BLaER1 treated with 17β-estradiol and CSF1 and Interleukin-3, amounts not matched to agents 10 nM and 100 nM (cell line): Measurements from ENCODE around the gene E2F3.
A peak's percentile ranks its signal among the peaks of the same experiment; 100 is the strongest.

Source experiments
- H3K27ac ChIP-seq, 11 experiments: shearing (Covaris generic); formaldehyde crosslinking; 2 replicates each; pipeline ENCODE4 v1.8.1; 2022
- H3K27me3 ChIP-seq, 11 experiments: shearing (Covaris generic); formaldehyde crosslinking; 2 replicates each; pipeline ENCODE4 v1.8.1; 2022
- H3K36me3 ChIP-seq, 11 experiments: shearing (Covaris generic); formaldehyde crosslinking; 2 replicates each; pipeline ENCODE4 v1.8.1; 2022
- H3K4me1 ChIP-seq, 10 experiments: shearing (Covaris generic); formaldehyde crosslinking; 2 replicates each; pipeline ENCODE4 v1.8.1; 2022
- H3K4me2 ChIP-seq, 11 experiments: shearing (Covaris generic); formaldehyde crosslinking; 2 replicates each; pipeline ENCODE4 v1.8.1; 2022
- H3K4me3 ChIP-seq, 10 experiments: shearing (Covaris generic); formaldehyde crosslinking; 2 replicates each; pipeline ENCODE4 v1.8.1; 2022
- H3K9ac ChIP-seq, 11 experiments: shearing (Covaris generic); formaldehyde crosslinking; 2 replicates each; pipeline ENCODE4 v1.8.1; 2022
- H3K9me3 ChIP-seq, 11 experiments: shearing (Covaris generic); formaldehyde crosslinking; replicated peaks in 1 of 11; 2 replicates each; pipeline ENCODE4 v1.8.1; 2022
- H4K20me1 ChIP-seq, 11 experiments: shearing (Covaris generic); formaldehyde crosslinking; 2 replicates each; pipeline ENCODE4 v1.8.1; 2022
- Cebpa-rat ChIP-seq, 11 experiments: shearing (Covaris generic); IDR thresholded peaks; 2 replicates each; pipeline ENCODE4 v1.8.1; 2022

The E2F3 gene

DNA sequence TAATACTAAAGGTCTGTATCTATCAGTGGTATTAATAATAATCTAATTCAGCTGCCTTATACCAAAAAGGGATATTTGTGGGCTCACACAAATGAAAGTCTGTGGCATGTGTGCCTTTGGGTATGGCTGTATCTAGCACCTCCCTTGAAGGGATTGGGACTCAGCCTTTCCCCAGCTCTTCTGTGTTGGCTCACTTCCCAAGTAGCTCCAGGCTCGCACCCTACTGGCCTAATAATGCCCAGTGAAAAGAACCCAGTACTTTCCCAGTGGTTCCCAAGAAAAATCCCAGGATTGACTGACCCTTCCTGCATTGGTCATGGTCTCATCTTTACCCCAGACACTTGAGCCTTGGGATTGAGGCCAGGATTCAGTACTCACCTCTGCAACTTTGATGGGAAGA is 71.8 kb downstream of the E2F3 start:
- peaks cover 32 to 91% (median 79%) of the 10 kb centered on the region in 11 experiments for H3K36me3 ChIP-seq
- H3K9ac ChIP-seq, result no peak overlapping the region

DNA sequence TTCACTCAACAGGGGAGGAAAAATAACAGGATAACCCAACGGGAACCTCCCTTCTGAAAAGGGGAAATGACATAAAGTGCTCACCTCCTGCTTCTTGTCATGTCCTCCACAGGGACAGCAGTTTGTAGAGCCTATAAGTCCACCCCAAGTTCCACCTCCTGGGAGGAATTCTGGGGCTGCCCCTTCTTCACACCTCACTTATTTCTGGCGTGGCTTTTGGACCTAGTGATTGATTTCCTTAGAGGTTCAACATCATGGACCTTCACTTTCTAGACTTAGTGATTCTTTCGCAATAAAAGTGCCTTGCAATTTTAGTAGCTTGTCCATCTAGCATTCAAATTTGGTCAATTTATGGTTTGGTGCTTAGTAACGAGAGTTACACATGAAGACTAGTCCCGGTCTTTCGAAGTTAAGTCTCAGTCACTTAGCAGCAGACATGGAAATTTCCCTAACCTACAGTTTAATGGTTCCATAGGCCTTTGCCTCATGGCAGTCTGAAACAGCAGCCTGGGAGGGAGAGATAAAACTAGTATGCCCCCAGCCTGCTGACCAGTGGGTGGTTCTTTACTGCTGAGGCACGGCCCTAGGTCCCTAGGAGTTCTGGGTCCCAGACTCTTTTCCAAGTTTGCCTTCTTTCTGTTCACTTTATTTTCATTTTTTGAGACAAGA is 73.3 kb downstream of the E2F3 start:
- H3K4me3 ChIP-seq, result no peak overlapping the region
- H3K9ac ChIP-seq, result no peak overlapping the region
- no peaks in the 10 kb centered on the region for H3K9me3 ChIP-seq
- H3K4me1 ChIP-seq, result peaks cover 0 to 28% (median 6%) of the 10 kb centered on the region in 10 experiments; a peak in 9 of 20 replicates
- peak in 6 of 11 experiments; percentile 12 to 77 (median 26); a peak in 3 of 22 replicates for TF ChIP-seq Cebpa-rat (IDR thresholded peaks at IDR 0.05)
- H3K27me3 ChIP-seq, result no peaks in the 10 kb centered on the region
- no peak overlapping the region for H3K4me2 ChIP-seq
- peaks cover 30 to 91% (median 79%) of the 10 kb centered on the region in 11 experiments for H3K36me3 ChIP-seq
- H4K20me1 ChIP-seq, result peaks cover 76 to 100% (median 99%) of the 10 kb centered on the region in 11 experiments; a peak in 21 of 22 replicates
- no peak overlapping the region for H3K27ac ChIP-seq

More for the DNA sequence above, 71.8 kb downstream of the E2F3 start:
- Histone ChIP-seq H3K4me1 (peaks cover 0 to 24% (median 6%) of the 10 kb centered on the region in 10 experiments; a peak in 9 of 20 replicates), H3K4me2 (0 out of 22 replicates have a peak overlapping the region, but pooled peaks of 1 of the 11 experiments have one; percentile 19), H3K9me3 (no peaks in the 10 kb centered on the region), H3K27ac (no peak overlapping the region), H3K4me3 (no peak overlapping the region), H3K27me3 (no peaks in the 10 kb centered on the region), H4K20me1 (peaks cover 78 to 100% (median 99%) of the 10 kb centered on the region in 11 experiments; a peak in 21 of 22 replicates)
- TF ChIP-seq Cebpa-rat (IDR thresholded peaks at IDR 0.05), result no peak

DNA sequence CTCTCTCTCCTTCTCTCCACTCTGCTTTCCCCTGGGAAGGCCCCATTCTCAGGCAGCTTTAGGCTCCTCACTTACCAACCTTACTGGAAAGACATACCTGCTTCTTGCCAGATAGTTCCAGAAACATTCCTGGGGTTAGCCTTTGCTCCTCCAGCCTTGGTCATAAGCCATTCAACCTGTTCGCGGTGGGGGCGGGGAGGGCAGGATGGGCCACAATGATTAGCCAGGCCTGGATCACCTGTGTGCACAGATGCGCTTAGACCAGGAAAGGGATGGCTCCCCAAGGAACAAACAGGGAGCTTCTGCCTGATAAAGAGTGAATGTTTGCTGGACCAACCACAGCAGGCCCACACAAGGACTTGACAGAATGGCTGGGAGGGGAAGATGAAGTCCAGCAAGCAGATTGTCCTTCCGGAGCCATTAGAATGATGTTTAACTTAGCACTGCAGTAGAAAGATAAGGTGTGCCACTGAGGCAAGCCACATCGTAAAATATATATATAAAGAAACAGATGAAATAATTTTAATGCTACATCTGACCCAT is 74.9 kb downstream of the E2F3 start:
- Histone ChIP-seq H3K4me2 (no peak overlapping the region), H4K20me1 (peaks cover 73 to 100% (median 99%) of the 10 kb centered on the region in 11 experiments; a peak in 21 of 22 replicates), H3K9ac (no peak overlapping the region), H3K36me3 (peaks cover 43 to 91% (median 87%) of the 10 kb centered on the region in 11 experiments), H3K27ac (no peak overlapping the region), H3K9me3 (no peaks in the 10 kb centered on the region), H3K27me3 (no peaks in the 10 kb centered on the region), H3K4me3 (no peak overlapping the region), H3K4me1 (peaks cover 0 to 44% (median 8%) of the 10 kb centered on the region in 10 experiments; a peak in 10 of 20 replicates)
- TF ChIP-seq Cebpa-rat (IDR thresholded peaks at IDR 0.05), result no peak

DNA sequence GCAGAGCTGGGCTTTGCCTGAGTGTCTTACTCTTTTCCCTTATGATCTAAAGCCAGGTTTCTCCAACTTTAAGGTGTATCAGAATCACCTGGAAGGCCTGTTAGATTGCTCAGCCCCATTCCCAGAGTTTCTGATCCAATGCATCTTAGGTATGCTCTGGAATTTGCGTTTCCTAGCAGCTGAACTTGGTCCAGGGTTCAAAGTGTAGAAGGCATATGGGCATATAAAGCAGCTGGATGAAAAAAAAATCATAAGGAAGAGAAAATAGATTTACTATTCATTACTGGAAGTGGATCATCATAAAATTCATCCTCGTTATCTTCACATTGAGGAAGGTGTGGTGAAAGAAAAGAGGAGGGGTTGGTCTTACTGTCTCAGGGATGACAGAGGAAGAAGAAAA is 75.8 kb downstream of the E2F3 start:
- TF ChIP-seq Cebpa-rat (IDR thresholded peaks at IDR 0.05), result no peak
- Histone ChIP-seq H3K36me3 (peaks cover 52 to 96% (median 91%) of the 10 kb centered on the region in 11 experiments), H3K4me2 (no peak overlapping the region), H3K9ac (no peak overlapping the region), H3K27ac (no peak overlapping the region), H3K4me3 (no peak overlapping the region), H3K9me3 (no peaks in the 10 kb centered on the region), H4K20me1 (peaks cover 67 to 97% (median 90%) of the 10 kb centered on the region in 11 experiments; a peak in 21 of 22 replicates), H3K4me1 (peaks cover 0 to 53% (median 8%) of the 10 kb centered on the region in 10 experiments; a peak in 11 of 20 replicates), H3K27me3 (no peaks in the 10 kb centered on the region)

GRCh38 chr6:20479060-20479459 is 77.4 kb downstream of the E2F3 start:
- peaks cover 0 to 62% (median 16%) of the 10 kb centered on the region in 10 experiments; a peak in 15 of 20 replicates for H3K4me1 ChIP-seq
- H3K4me2 ChIP-seq, result no peak overlapping the region
- no peak overlapping the region for H3K4me3 ChIP-seq
- TF ChIP-seq Cebpa-rat (IDR thresholded peaks at IDR 0.05), result no peak
- H3K27ac ChIP-seq, result no peak overlapping the region
- H3K9ac ChIP-seq, result no peak overlapping the region
- no peaks in the 10 kb centered on the region for H3K27me3 ChIP-seq
- peaks cover 52 to 96% (median 79%) of the 10 kb centered on the region in 11 experiments; a peak in 21 of 22 replicates for H4K20me1 ChIP-seq
- no peaks in the 10 kb centered on the region for H3K9me3 ChIP-seq
- H3K36me3 ChIP-seq, result peaks cover 59 to 100% (median 98%) of the 10 kb centered on the region in 11 experiments

GRCh38 chr6:20479526-20479925 is 77.8 kb downstream of the E2F3 start:
- H3K9me3 ChIP-seq, result no peaks in the 10 kb centered on the region
- no peak overlapping the region for H3K27ac ChIP-seq
- no peak overlapping the region for H3K4me3 ChIP-seq
- H3K27me3 ChIP-seq, result no peaks in the 10 kb centered on the region
- peaks cover 59 to 100% (median 98%) of the 10 kb centered on the region in 11 experiments for H3K36me3 ChIP-seq
- peaks cover 0 to 62% (median 20%) of the 10 kb centered on the region in 10 experiments; a peak in 15 of 20 replicates for H3K4me1 ChIP-seq
- H3K9ac ChIP-seq, result no peak overlapping the region
- peaks cover 48 to 96% (median 78%) of the 10 kb centered on the region in 11 experiments; a peak in 21 of 22 replicates for H4K20me1 ChIP-seq
- no peak overlapping the region for H3K4me2 ChIP-seq
- TF ChIP-seq Cebpa-rat (IDR thresholded peaks at IDR 0.05), result no peak

GRCh38 chr6:20481281-20481680 is 79.6 kb downstream of the E2F3 start:
- no peak overlapping the region for H3K27ac ChIP-seq
- no peak for TF ChIP-seq Cebpa-rat (IDR thresholded peaks at IDR 0.05)
- peaks cover 67 to 100% (median 99%) of the 10 kb centered on the region in 11 experiments for H3K36me3 ChIP-seq

DNA sequence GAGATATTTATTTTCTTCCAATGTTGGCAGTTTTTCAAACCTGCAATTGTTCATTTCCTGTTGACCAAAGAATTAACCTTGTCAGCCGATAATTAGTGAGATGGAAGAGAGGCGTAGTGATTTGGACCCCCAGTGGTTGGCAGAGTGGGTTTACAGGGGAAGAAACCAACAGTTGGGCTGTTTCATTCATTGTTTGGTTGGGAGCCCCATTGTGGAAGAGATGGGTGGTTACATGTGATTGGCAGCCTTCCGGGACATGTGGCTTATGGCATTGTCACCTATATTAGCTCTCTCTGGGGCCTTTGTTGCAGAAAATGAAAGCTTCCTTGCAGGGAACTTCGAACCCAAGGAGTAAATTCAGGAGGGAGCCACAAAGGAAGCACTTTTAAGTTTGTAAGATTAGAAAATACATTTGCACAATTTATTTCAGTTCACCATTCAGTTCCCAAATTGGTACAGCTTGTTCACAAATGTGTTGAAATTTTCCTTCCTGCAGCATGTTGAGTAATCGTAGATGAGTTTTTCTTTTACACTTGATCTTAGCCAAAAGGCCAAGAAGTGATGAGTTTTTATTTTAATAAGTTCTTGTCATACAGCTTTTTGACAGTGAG is 82.3 kb downstream of the E2F3 start:
- no peaks in the 10 kb centered on the region for H3K9me3 ChIP-seq
- H3K27ac ChIP-seq, result peak overlapping the region in 8 of 11 experiments; percentile 7 to 60 (median 34); a peak in 12 of 22 replicates

More at GRCh38 chr6:20481281-20481680, 79.6 kb downstream of the E2F3 start:
- peaks cover 0 to 62% (median 22%) of the 10 kb centered on the region in 10 experiments; a peak in 15 of 20 replicates for H3K4me1 ChIP-seq
- H3K4me2 ChIP-seq, result peak overlapping the region in 3 of 11 experiments; percentile 16 to 40 (median 35); a peak in 5 of 22 replicates
- H4K20me1 ChIP-seq, result peaks cover 37 to 79% (median 63%) of the 10 kb centered on the region in 11 experiments; a peak in 21 of 22 replicates
- 0 out of 22 replicates have a peak overlapping the region, but pooled peaks of 1 of the 11 experiments have one; percentile 6 for H3K9ac ChIP-seq
- H3K9me3 ChIP-seq, result no peaks in the 10 kb centered on the region
- H3K4me3 ChIP-seq, result no peak overlapping the region
- no peaks in the 10 kb centered on the region for H3K27me3 ChIP-seq

More for the DNA sequence above, 82.3 kb downstream of the E2F3 start:
- H3K27me3 ChIP-seq, result no peaks in the 10 kb centered on the region
- peaks cover 82 to 100% (median 100%) of the 10 kb centered on the region in 11 experiments for H3K36me3 ChIP-seq
- H3K9ac ChIP-seq, result peak overlapping the region in 1 of 11 experiments; percentile 25; a peak in 1 of 22 replicates
- peak overlapping the region in 8 of 11 experiments; percentile 13 to 71 (median 56); a peak in 15 of 22 replicates for H3K4me2 ChIP-seq
- TF ChIP-seq Cebpa-rat (IDR thresholded peaks at IDR 0.05), result no peak
- no peak overlapping the region for H3K4me3 ChIP-seq
- peaks cover 0 to 62% (median 22%) of the 10 kb centered on the region in 10 experiments; a peak in 15 of 20 replicates for H3K4me1 ChIP-seq
- H4K20me1 ChIP-seq, result peaks cover 12 to 52% (median 36%) of the 10 kb centered on the region in 11 experiments; a peak in 19 of 22 replicates
